H1 (cell line): ENCODE results near the gene MANSC4. TPM values are rescaled to one million over a fixed set of nuclear protein-coding genes. Genes with fewer than 3 reads are reported as not detected.

ENCODE experiments used
- CTCF ChIA-PET: fragments of 300-600 bp; sonication (Branson Sonifier 250); formaldehyde crosslinking; loops from one replicate; lab custom pipeline; 2021; ENCODE audit not compliant: partially characterized antibody; lab: Charles Lee
- POLR2A ChIA-PET: fragments of 300-600 bp; sonication (Branson Sonifier 250); formaldehyde crosslinking; loops from one replicate; lab custom pipeline; 2021; ENCODE audit warnings: inconsistent platforms; ENCODE audit not compliant: partially characterized antibody; lab: Charles Lee
- DNase-seq, 2 experiments: peaks; one replicate each; pipeline versions ENCODE4 v3.0.0 to v3.0.0-alpha.2; 2010 to 2022; ENCODE audit warnings: low spot score in 2 of 2, low read depth in 1 of 2, mixed read lengths in 1 of 2
- FAIRE-seq: peaks from 2 replicates; lab custom pipeline; 2011; peaks lifted over from hg19 to GRCh38; lab: Jason Lieb, UNC
- H2AFZ ChIP-seq: 2 replicates; pipeline ENCODE4 v1.8.1; 2012; ENCODE audit warnings: low read length, inconsistent platforms
- H2AK5ac ChIP-seq: 2 replicates; pipeline ENCODE4 v1.6.1; 2013; ENCODE audit warnings: low read depth, low read length
- H2BK120ac ChIP-seq: replicated peaks from 2 replicates; pipeline ENCODE3; 2013; ENCODE audit warnings: low read depth, low read length, inconsistent platforms
- H2BK12ac ChIP-seq: 2 replicates; pipeline ENCODE4 v1.6.1; 2013; ENCODE audit warnings: low read depth, low read length
- H2BK15ac ChIP-seq: 2 replicates; pipeline ENCODE4 v1.6.1; 2013; ENCODE audit warnings: low read length
- H2BK20ac ChIP-seq: 2 replicates; pipeline ENCODE4 v1.6.1; 2013; ENCODE audit warnings: low read length
- H2BK5ac ChIP-seq: 2 replicates; pipeline ENCODE4 v1.6.1; 2013; ENCODE audit warnings: low read depth, low read length
- H3K14ac ChIP-seq: 2 replicates; pipeline ENCODE4 v1.6.1; 2013; ENCODE audit warnings: inconsistent platforms; ENCODE audit not compliant: insufficient read length
- H3K18ac ChIP-seq: 2 replicates; pipeline ENCODE4 v1.6.1; 2013; ENCODE audit warnings: low read length; ENCODE audit errors: extremely low read depth
- H3K23ac ChIP-seq: 2 replicates; pipeline ENCODE4 v1.6.1; 2013; ENCODE audit warnings: inconsistent platforms; ENCODE audit not compliant: insufficient read length
- H3K23me2 ChIP-seq: 2 replicates; pipeline ENCODE4 v1.6.1; 2013; ENCODE audit warnings: low read depth, low read length
- H3K27ac ChIP-seq: 2 replicates; pipeline ENCODE4 v1.6.1; 2011; ENCODE audit warnings: low read depth, low read length, inconsistent platforms
- H3K27me3 ChIP-seq, 4 experiments: replicated peaks in 1 of 4; 1 replicate in 1 of 4; 2 replicates in 3 of 4; pipeline versions ENCODE4 v1.6.1 to v1.8.1; 2011 to 2013; ENCODE audit warnings: low read length in 3 of 4, mild to moderate bottlenecking in 3 of 4, inconsistent platforms in 2 of 4, mixed read lengths in 2 of 4, moderate library complexity in 1 of 4; ENCODE audit not compliant: control insufficient read depth in 3 of 4, insufficient read depth in 3 of 4; ENCODE audit errors: extremely low read depth in 1 of 4
- H3K36me3 ChIP-seq, 4 experiments: 2 replicates each; pipeline versions ENCODE4 v1.6.1 to v1.8.1; 2011 to 2013; ENCODE audit warnings: mild to moderate bottlenecking in 4 of 4, low read length in 3 of 4, moderate library complexity in 2 of 4, control low read depth in 1 of 4, inconsistent platforms in 1 of 4; ENCODE audit not compliant: insufficient read depth in 4 of 4, control insufficient read depth in 2 of 4
- H3K4ac ChIP-seq: replicated peaks from 2 replicates; pipeline ENCODE3; 2013; ENCODE audit warnings: low read length, low read depth, mixed read lengths, inconsistent platforms; ENCODE audit not compliant: insufficient read length
- H3K4me1 ChIP-seq, 4 experiments: replicated peaks in 1 of 4; 1 replicate in 1 of 4; 2 replicates in 3 of 4; pipeline versions ENCODE4 v1.6.1 to v1.8.1; 2011 to 2013; ENCODE audit warnings: low read length in 3 of 4, inconsistent platforms in 2 of 4, mixed read lengths in 1 of 4; ENCODE audit not compliant: insufficient read depth in 4 of 4, control insufficient read depth in 3 of 4
- H3K4me2 ChIP-seq, 2 experiments: 2 replicates each; pipeline versions ENCODE4 v1.6.1 to v1.8.1; 2011 to 2013; ENCODE audit warnings: low read depth in 2 of 2, low read length in 2 of 2, control low read depth in 1 of 2, inconsistent platforms in 1 of 2, mild to moderate bottlenecking in 1 of 2; ENCODE audit not compliant: insufficient read depth in 1 of 2
- H3K4me3 ChIP-seq, 4 experiments: fragments of 200-600, 300-600 bp in 1 of 4; sonication (generic), shearing (Covaris generic), sonication (Bioruptor Twin) in 1 of 4; 2 replicates each; pipeline versions ENCODE4 v1.5.1 to v1.8.1; 2011 to 2016; ENCODE audit warnings: low read length in 4 of 4, low read depth in 3 of 4, control low read depth in 2 of 4, inconsistent platforms in 2 of 4, mild to moderate bottlenecking in 2 of 4, mixed read lengths in 1 of 4, moderate library complexity in 1 of 4; ENCODE audit not compliant: insufficient read depth in 2 of 4; ENCODE audit errors: extremely low read depth in 1 of 4
- H3K56ac ChIP-seq: replicated peaks from 2 replicates; pipeline ENCODE3; 2013; ENCODE audit warnings: low read depth, mild to moderate bottlenecking, mixed read lengths, low read length, inconsistent platforms; ENCODE audit not compliant: insufficient read length
- H3K79me1 ChIP-seq: 2 replicates; pipeline ENCODE4 v1.6.1; 2013; ENCODE audit warnings: low read depth, low read length, control low read depth
- H3K79me2 ChIP-seq, 2 experiments: 2 replicates each; pipeline versions ENCODE4 v1.6.1 to v1.8.1; 2012 to 2013; ENCODE audit warnings: low read length in 2 of 2, mild to moderate bottlenecking in 2 of 2, inconsistent platforms in 1 of 2; ENCODE audit not compliant: insufficient read depth in 2 of 2, control insufficient read depth in 1 of 2
- H3K9ac ChIP-seq, 4 experiments: replicated peaks in 1 of 4; 1 replicate in 1 of 4; 2 replicates in 3 of 4; pipeline versions ENCODE4 v1.6.1 to v1.8.1; 2011 to 2013; ENCODE audit warnings: low read depth in 3 of 4, low read length in 3 of 4, control low read depth in 2 of 4, mild to moderate bottlenecking in 2 of 4, moderate library complexity in 2 of 4, inconsistent platforms in 1 of 4; ENCODE audit errors: extremely low read depth in 1 of 4
- H3K9me3 ChIP-seq, 2 experiments: 2 replicates each; pipeline versions ENCODE4 v1.6.1 to v1.8.1; 2012 to 2013; ENCODE audit warnings: mild to moderate bottlenecking in 2 of 2, moderate library complexity in 2 of 2, control low read depth in 1 of 2, inconsistent platforms in 1 of 2, low read depth in 1 of 2, low read length in 1 of 2, mixed read lengths in 1 of 2; ENCODE audit not compliant: insufficient read depth in 2 of 2
- H4K20me1 ChIP-seq, 2 experiments: replicated peaks in 1 of 2; 2 replicates each; pipeline versions ENCODE3 to v1.8.1; 2011 to 2013; ENCODE audit warnings: inconsistent platforms in 2 of 2, low read length in 2 of 2, mild to moderate bottlenecking in 1 of 2; ENCODE audit not compliant: insufficient read depth in 2 of 2, control insufficient read depth in 1 of 2
- H4K5ac ChIP-seq: 2 replicates; pipeline ENCODE4 v1.6.1; 2013; ENCODE audit warnings: low read length, low read depth, mixed read lengths, inconsistent platforms; ENCODE audit not compliant: insufficient read length
- H4K8ac ChIP-seq: 2 replicates; pipeline ENCODE4 v1.8.0; 2013; ENCODE audit warnings: mild to moderate bottlenecking, moderate library complexity, low read length, inconsistent platforms; ENCODE audit not compliant: insufficient read depth; ENCODE audit errors: extremely low read depth
- H4K91ac ChIP-seq: replicated peaks from 2 replicates; pipeline ENCODE3; 2013; ENCODE audit warnings: low read length, mixed read lengths, inconsistent platforms; ENCODE audit not compliant: insufficient read length
- BACH1 ChIP-seq: IDR thresholded peaks from 2 replicates; pipeline ENCODE4 v1.6.1; 2012; ENCODE audit warnings: low read length, improper control_type of control experiment
- CBX5 ChIP-seq: fragments of 300-800, 300-1000 bp; sonication (generic); IDR thresholded peaks from 2 replicates; pipeline ENCODE4 v1.7.1; 2016; ENCODE audit warnings: antibody characterized with exemption, low read length, low read depth
- EGR1 ChIP-seq: IDR thresholded peaks from 2 replicates; pipeline ENCODE4 v1.6.1; 2011; ENCODE audit warnings: low read depth, low read length, borderline replicate concordance
- EP300 ChIP-seq, 2 experiments: IDR thresholded peaks; 1 replicate in 1 of 2; 2 replicates in 1 of 2; pipeline ENCODE4 v1.6.1; 2011 to 2012; ENCODE audit warnings: low read depth in 2 of 2, low read length in 2 of 2, mild to moderate bottlenecking in 2 of 2, borderline replicate concordance in 1 of 2, inconsistent platforms in 1 of 2, moderate library complexity in 1 of 2
- HDAC6 ChIP-seq: IDR thresholded peaks from one replicate; pipeline ENCODE4 v1.7.1; 2012; ENCODE audit warnings: low read depth, mild to moderate bottlenecking, inconsistent platforms, low read length, moderate library complexity
- JUND ChIP-seq: IDR thresholded peaks from 2 replicates; pipeline ENCODE4 v1.6.1; 2011; ENCODE audit warnings: mild to moderate bottlenecking, improper control_type of control experiment, low read length
- NANOG ChIP-seq: IDR thresholded peaks from 2 replicates; pipeline ENCODE4 v1.6.1; 2011; ENCODE audit warnings: low read length, low read depth, mild to moderate bottlenecking, inconsistent platforms; ENCODE audit not compliant: insufficient read depth, poor library complexity, severe bottlenecking
- TEAD4 ChIP-seq: IDR thresholded peaks from 2 replicates; pipeline ENCODE4 v1.6.1; 2012; ENCODE audit warnings: low read depth, low read length, inconsistent platforms, mixed read lengths
- WGBS, 2 experiments: shearing (Covaris generic) in 1 of 2; methylation state at CpG; one replicate each; pipeline versions ENCODE4 v1.1.6 to v1.1.7; 2013 to 2015; ENCODE audit warnings: low lambda C conversion rate in 2 of 2, mixed read lengths in 2 of 2, inconsistent platforms in 1 of 2, low coverage in 1 of 2, missing lambda C conversion rate in 1 of 2; ENCODE audit not compliant: insufficient replicate concordance in 2 of 2, insufficient coverage in 1 of 2, insufficient read length in 1 of 2; ENCODE audit errors: extremely low coverage in 1 of 2, missing lambda C conversion rate in 1 of 2; 5-methylcytosine and 5-hydroxymethylcytosine counted together
- polyA plus RNA-seq, 7 experiments: library from polyadenylated mRNA; depleted of rRNA in 3 of 7; stranded (reverse) in 5 of 7; unstranded in 2 of 7; fragments of >200 nt in 5 of 7; fragments of 200-250 nt in 2 of 7; gene quantifications; 1 replicate in 5 of 7; 2 replicates in 1 of 7; 4 replicates in 1 of 7; pipeline versions ENCODE4 v1.2.1 to v1.2.3, GENCODE V29; 2011 to 2013; ENCODE audit warnings: missing spikeins in 2 of 7, mixed read lengths in 2 of 7
- total RNA-seq: library from RNA; stranded (reverse); fragmentation: NEBNext Ultra II Directional; extraction: Animal tissue kit (Norgen Biotek cat#: 25700); gene quantifications from 2 replicates; pipeline ENCODE4 v1.2.1, GENCODE V29; 2021

Gene MANSC4
- total and polyA plus RNA-seq, 2 of the 8 experiments (the other 6 are each of a cell fraction or from before 2014, with no cell fraction given) = not detected

DNA sequence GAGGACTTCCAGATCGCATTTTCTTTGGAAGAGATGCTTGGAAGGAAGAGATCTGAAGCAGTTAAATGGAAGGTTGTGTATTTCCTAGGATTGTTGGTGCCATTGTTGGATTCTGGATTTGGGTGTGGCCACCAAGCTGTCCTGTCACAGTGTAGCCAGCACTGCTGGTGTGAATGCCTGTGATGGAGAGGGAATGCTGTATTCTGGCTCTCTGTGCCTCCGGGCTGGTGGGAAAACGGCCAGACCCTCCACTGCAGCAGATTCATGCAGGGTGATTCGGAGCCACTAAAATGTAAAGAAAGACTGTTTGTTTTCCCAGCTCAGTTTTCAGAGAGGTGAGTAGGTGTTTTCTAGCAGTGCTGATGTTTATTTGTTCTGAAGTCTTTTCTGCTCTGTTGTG lies 30.7 kb upstream of the MANSC4 start:
- Histone ChIP-seq H2BK120ac (no peak overlapping the region), H4K91ac (no peak overlapping the region), H3K4ac (no peak overlapping the region), H3K4me2 (no peak overlapping the region), H3K23ac (no peak overlapping the region), H3K18ac (no peak overlapping the region), H3K36me3 (no peaks in the 10 kb centered on the region), H3K79me2 (no peaks in the 10 kb centered on the region), H4K5ac (no peak overlapping the region), H3K27me3 (no peaks in the 10 kb centered on the region), H3K56ac (no peak overlapping the region), H3K9ac (no peak overlapping the region), H3K23me2 (no peaks in the 10 kb centered on the region), H2BK12ac (no peak overlapping the region), H2AFZ (no peak overlapping the region), H4K8ac (no peak overlapping the region), H2BK15ac (no peak overlapping the region), H3K27ac (no peak overlapping the region), H2AK5ac (no peak overlapping the region), H3K9me3 (no peaks in the 10 kb centered on the region), H3K4me1 (no peaks in the 10 kb centered on the region), H2BK5ac (no peak overlapping the region), H3K14ac (no peak overlapping the region), H3K79me1 (no peaks in the 10 kb centered on the region), H3K4me3 (no peak overlapping the region), H2BK20ac (no peak overlapping the region), H4K20me1 (no peaks in the 10 kb centered on the region)
- TF ChIP-seq TEAD4 (no peak), HDAC6 (no peak), EGR1 (no peak), EP300 (IDR thresholded peaks at IDR 0.05; ENCODE audit: borderline replicate concordance in 1 of 2, low read depth in 2 of 2, low read length in 2 of 2) (no peak), JUND (no peak), BACH1 (no peak), CBX5 (no peak), NANOG (no peak)
- FAIRE-seq (no peak), DNase-seq (no peak)
- ChIA-PET POLR2A (interaction anchor here (0.9 kb wide), 1 partner anchor 39 kb away, joined by 4 read pairs; no protein-coding TSS in a partner anchor), CTCF (interaction anchor here (1.1 to 3.8 kb wide), 3 partner anchors 9 to 15 kb away, joined by 3 to 27 read pairs (median 3); no protein-coding TSS in a partner anchor)
- WGBS, 2 experiments = 99% methylated on average over 4 of the region's 4 CpGs; no CpG with 5 or more reads in 1 of the 2 experiments
